H1 (cell line): Measurements from ENCODE around the gene AIMP1. TPM values are rescaled to one million over a fixed set of nuclear protein-coding genes. Genes with fewer than 3 reads are reported as not detected.

Experiments
- CTCF ChIA-PET: fragments of 300-600 bp; sonication (Branson Sonifier 250); formaldehyde crosslinking; loops from one replicate; lab custom pipeline; 2021; ENCODE audit not compliant: partially characterized antibody; lab: Charles Lee
- POLR2A ChIA-PET: fragments of 300-600 bp; sonication (Branson Sonifier 250); formaldehyde crosslinking; loops from one replicate; lab custom pipeline; 2021; ENCODE audit warnings: inconsistent platforms; ENCODE audit not compliant: partially characterized antibody; lab: Charles Lee
- DNase-seq, 2 experiments: peaks; one replicate each; pipeline versions ENCODE4 v3.0.0 to v3.0.0-alpha.2; 2010 to 2022; ENCODE audit warnings: low spot score in 2 of 2, low read depth in 1 of 2, mixed read lengths in 1 of 2
- FAIRE-seq: peaks from 2 replicates; lab custom pipeline; 2011; peaks lifted over from hg19 to GRCh38; lab: Jason Lieb, UNC
- H2AFZ ChIP-seq: 2 replicates; pipeline ENCODE4 v1.8.1; 2012; ENCODE audit warnings: low read length, inconsistent platforms
- H2AK5ac ChIP-seq: 2 replicates; pipeline ENCODE4 v1.6.1; 2013; ENCODE audit warnings: low read depth, low read length
- H2BK120ac ChIP-seq: replicated peaks from 2 replicates; pipeline ENCODE3; 2013; ENCODE audit warnings: low read depth, low read length, inconsistent platforms
- H2BK12ac ChIP-seq: 2 replicates; pipeline ENCODE4 v1.6.1; 2013; ENCODE audit warnings: low read depth, low read length
- H2BK15ac ChIP-seq: 2 replicates; pipeline ENCODE4 v1.6.1; 2013; ENCODE audit warnings: low read length
- H2BK20ac ChIP-seq: 2 replicates; pipeline ENCODE4 v1.6.1; 2013; ENCODE audit warnings: low read length
- H2BK5ac ChIP-seq: 2 replicates; pipeline ENCODE4 v1.6.1; 2013; ENCODE audit warnings: low read depth, low read length
- H3K14ac ChIP-seq: 2 replicates; pipeline ENCODE4 v1.6.1; 2013; ENCODE audit warnings: inconsistent platforms; ENCODE audit not compliant: insufficient read length
- H3K18ac ChIP-seq: 2 replicates; pipeline ENCODE4 v1.6.1; 2013; ENCODE audit warnings: low read length; ENCODE audit errors: extremely low read depth
- H3K23ac ChIP-seq: 2 replicates; pipeline ENCODE4 v1.6.1; 2013; ENCODE audit warnings: inconsistent platforms; ENCODE audit not compliant: insufficient read length
- H3K23me2 ChIP-seq: 2 replicates; pipeline ENCODE4 v1.6.1; 2013; ENCODE audit warnings: low read depth, low read length
- H3K27ac ChIP-seq: 2 replicates; pipeline ENCODE4 v1.6.1; 2011; ENCODE audit warnings: low read depth, low read length, inconsistent platforms
- H3K27me3 ChIP-seq, 4 experiments: replicated peaks in 1 of 4; 1 replicate in 1 of 4; 2 replicates in 3 of 4; pipeline versions ENCODE4 v1.6.1 to v1.8.1; 2011 to 2013; ENCODE audit warnings: low read length in 3 of 4, mild to moderate bottlenecking in 3 of 4, inconsistent platforms in 2 of 4, mixed read lengths in 2 of 4, moderate library complexity in 1 of 4; ENCODE audit not compliant: control insufficient read depth in 3 of 4, insufficient read depth in 3 of 4; ENCODE audit errors: extremely low read depth in 1 of 4
- H3K36me3 ChIP-seq, 4 experiments: 2 replicates each; pipeline versions ENCODE4 v1.6.1 to v1.8.1; 2011 to 2013; ENCODE audit warnings: mild to moderate bottlenecking in 4 of 4, low read length in 3 of 4, moderate library complexity in 2 of 4, control low read depth in 1 of 4, inconsistent platforms in 1 of 4; ENCODE audit not compliant: insufficient read depth in 4 of 4, control insufficient read depth in 2 of 4
- H3K4ac ChIP-seq: replicated peaks from 2 replicates; pipeline ENCODE3; 2013; ENCODE audit warnings: low read length, low read depth, mixed read lengths, inconsistent platforms; ENCODE audit not compliant: insufficient read length
- H3K4me1 ChIP-seq, 4 experiments: replicated peaks in 1 of 4; 1 replicate in 1 of 4; 2 replicates in 3 of 4; pipeline versions ENCODE4 v1.6.1 to v1.8.1; 2011 to 2013; ENCODE audit warnings: low read length in 3 of 4, inconsistent platforms in 2 of 4, mixed read lengths in 1 of 4; ENCODE audit not compliant: insufficient read depth in 4 of 4, control insufficient read depth in 3 of 4
- H3K4me2 ChIP-seq, 2 experiments: 2 replicates each; pipeline versions ENCODE4 v1.6.1 to v1.8.1; 2011 to 2013; ENCODE audit warnings: low read depth in 2 of 2, low read length in 2 of 2, control low read depth in 1 of 2, inconsistent platforms in 1 of 2, mild to moderate bottlenecking in 1 of 2; ENCODE audit not compliant: insufficient read depth in 1 of 2
- H3K4me3 ChIP-seq, 4 experiments: fragments of 200-600, 300-600 bp in 1 of 4; sonication (generic), shearing (Covaris generic), sonication (Bioruptor Twin) in 1 of 4; 2 replicates each; pipeline versions ENCODE4 v1.5.1 to v1.8.1; 2011 to 2016; ENCODE audit warnings: low read length in 4 of 4, low read depth in 3 of 4, control low read depth in 2 of 4, inconsistent platforms in 2 of 4, mild to moderate bottlenecking in 2 of 4, mixed read lengths in 1 of 4, moderate library complexity in 1 of 4; ENCODE audit not compliant: insufficient read depth in 2 of 4; ENCODE audit errors: extremely low read depth in 1 of 4
- H3K56ac ChIP-seq: replicated peaks from 2 replicates; pipeline ENCODE3; 2013; ENCODE audit warnings: low read depth, mild to moderate bottlenecking, mixed read lengths, low read length, inconsistent platforms; ENCODE audit not compliant: insufficient read length
- H3K79me1 ChIP-seq: 2 replicates; pipeline ENCODE4 v1.6.1; 2013; ENCODE audit warnings: low read depth, low read length, control low read depth
- H3K79me2 ChIP-seq, 2 experiments: 2 replicates each; pipeline versions ENCODE4 v1.6.1 to v1.8.1; 2012 to 2013; ENCODE audit warnings: low read length in 2 of 2, mild to moderate bottlenecking in 2 of 2, inconsistent platforms in 1 of 2; ENCODE audit not compliant: insufficient read depth in 2 of 2, control insufficient read depth in 1 of 2
- H3K9ac ChIP-seq, 4 experiments: replicated peaks in 1 of 4; 1 replicate in 1 of 4; 2 replicates in 3 of 4; pipeline versions ENCODE4 v1.6.1 to v1.8.1; 2011 to 2013; ENCODE audit warnings: low read depth in 3 of 4, low read length in 3 of 4, control low read depth in 2 of 4, mild to moderate bottlenecking in 2 of 4, moderate library complexity in 2 of 4, inconsistent platforms in 1 of 4; ENCODE audit errors: extremely low read depth in 1 of 4
- H3K9me3 ChIP-seq, 2 experiments: 2 replicates each; pipeline versions ENCODE4 v1.6.1 to v1.8.1; 2012 to 2013; ENCODE audit warnings: mild to moderate bottlenecking in 2 of 2, moderate library complexity in 2 of 2, control low read depth in 1 of 2, inconsistent platforms in 1 of 2, low read depth in 1 of 2, low read length in 1 of 2, mixed read lengths in 1 of 2; ENCODE audit not compliant: insufficient read depth in 2 of 2
- H4K20me1 ChIP-seq, 2 experiments: replicated peaks in 1 of 2; 2 replicates each; pipeline versions ENCODE3 to v1.8.1; 2011 to 2013; ENCODE audit warnings: inconsistent platforms in 2 of 2, low read length in 2 of 2, mild to moderate bottlenecking in 1 of 2; ENCODE audit not compliant: insufficient read depth in 2 of 2, control insufficient read depth in 1 of 2
- H4K5ac ChIP-seq: 2 replicates; pipeline ENCODE4 v1.6.1; 2013; ENCODE audit warnings: low read length, low read depth, mixed read lengths, inconsistent platforms; ENCODE audit not compliant: insufficient read length
- H4K8ac ChIP-seq: 2 replicates; pipeline ENCODE4 v1.8.0; 2013; ENCODE audit warnings: mild to moderate bottlenecking, moderate library complexity, low read length, inconsistent platforms; ENCODE audit not compliant: insufficient read depth; ENCODE audit errors: extremely low read depth
- H4K91ac ChIP-seq: replicated peaks from 2 replicates; pipeline ENCODE3; 2013; ENCODE audit warnings: low read length, mixed read lengths, inconsistent platforms; ENCODE audit not compliant: insufficient read length
- BRCA1 ChIP-seq: IDR thresholded peaks from 2 replicates; pipeline ENCODE4 v1.6.1; 2012; ENCODE audit warnings: low read depth, low read length, improper control_type of control experiment
- CREB1 ChIP-seq: IDR thresholded peaks from 2 replicates; pipeline ENCODE4 v1.6.1; 2012; ENCODE audit warnings: inconsistent platforms
- EZH2 ChIP-seq: fragments of 200-600 bp; sonication (generic); IDR thresholded peaks from 2 replicates; pipeline ENCODE4 v1.7.1; 2012; ENCODE audit warnings: low read depth, mild to moderate bottlenecking, moderate library complexity, low read length, inconsistent platforms; ENCODE audit not compliant: severe bottlenecking
- NRF1 ChIP-seq: IDR thresholded peaks from 2 replicates; pipeline ENCODE4 v1.6.1; 2011; ENCODE audit warnings: mild to moderate bottlenecking, low read depth, low read length, improper control_type of control experiment
- POU5F1 ChIP-seq: IDR thresholded peaks from 2 replicates; pipeline ENCODE4 v1.6.1; 2011; ENCODE audit warnings: low read depth, mild to moderate bottlenecking, low read length, moderate library complexity
- SP1 ChIP-seq: IDR thresholded peaks from 2 replicates; pipeline ENCODE4 v1.6.1; 2011; ENCODE audit warnings: low read depth, low read length
- WGBS, 2 experiments: shearing (Covaris generic) in 1 of 2; methylation state at CpG; one replicate each; pipeline versions ENCODE4 v1.1.6 to v1.1.7; 2013 to 2015; ENCODE audit warnings: low lambda C conversion rate in 2 of 2, mixed read lengths in 2 of 2, inconsistent platforms in 1 of 2, low coverage in 1 of 2, missing lambda C conversion rate in 1 of 2; ENCODE audit not compliant: insufficient replicate concordance in 2 of 2, insufficient coverage in 1 of 2, insufficient read length in 1 of 2; ENCODE audit errors: extremely low coverage in 1 of 2, missing lambda C conversion rate in 1 of 2; 5-methylcytosine and 5-hydroxymethylcytosine counted together
- polyA plus RNA-seq, 7 experiments: library from polyadenylated mRNA; depleted of rRNA in 3 of 7; stranded (reverse) in 5 of 7; unstranded in 2 of 7; fragments of >200 nt in 5 of 7; fragments of 200-250 nt in 2 of 7; gene quantifications; 1 replicate in 5 of 7; 2 replicates in 1 of 7; 4 replicates in 1 of 7; pipeline versions ENCODE4 v1.2.1 to v1.2.3, GENCODE V29; 2011 to 2013; ENCODE audit warnings: missing spikeins in 2 of 7, mixed read lengths in 2 of 7
- total RNA-seq: library from RNA; stranded (reverse); fragmentation: NEBNext Ultra II Directional; extraction: Animal tissue kit (Norgen Biotek cat#: 25700); gene quantifications from 2 replicates; pipeline ENCODE4 v1.2.1, GENCODE V29; 2021

AIMP1 gene
- total and polyA plus RNA-seq, 2 of the 8 experiments (the other 6 are each of a cell fraction or from before 2014, with no cell fraction given) = 7.9 to 54.6 TPM

DNA sequence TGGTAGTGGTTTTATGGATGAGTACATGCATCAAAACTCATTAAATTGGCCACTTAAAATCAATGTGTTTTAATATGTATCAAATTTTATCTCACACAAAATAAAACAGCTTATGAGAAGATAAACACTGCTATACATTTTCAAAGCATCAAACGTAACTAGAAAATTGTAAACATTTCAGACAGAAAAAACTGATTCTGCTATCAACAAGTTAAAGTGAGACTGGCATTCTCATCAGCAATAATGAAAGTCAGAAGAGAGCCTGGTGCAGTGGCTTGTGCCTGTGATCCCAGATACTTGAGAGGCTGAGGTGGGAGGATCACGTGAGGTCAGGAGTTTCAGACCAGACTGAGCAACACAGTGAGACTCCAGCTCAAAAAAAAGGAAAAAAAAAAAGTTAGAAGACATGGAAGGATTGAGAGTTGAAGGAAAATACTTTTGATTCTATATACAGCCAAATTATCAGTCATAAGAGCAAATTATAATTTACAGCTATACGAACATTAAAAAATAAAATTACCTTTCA lies 3.3 kb upstream of the AIMP1 start:
- Histone ChIP-seq H3K79me2 (peaks cover 5 to 60% of the 10 kb centered on the region in 2 experiments; a peak in 3 of 4 replicates), H3K23ac (no peak overlapping the region)

More for the DNA sequence above, 3.3 kb upstream of the AIMP1 start:
- no peak overlapping the region for H3K56ac ChIP-seq
- H3K27ac ChIP-seq = no peak overlapping the region
- no peak overlapping the region for H2BK120ac ChIP-seq
- DNase-seq = no peak
- no peaks in the 10 kb centered on the region for H3K27me3 ChIP-seq
- no peak for TF ChIP-seq CREB1
- no peak for TF ChIP-seq NRF1
- TF ChIP-seq SP1 = no peak
- no peak for TF ChIP-seq BRCA1
- TF ChIP-seq POU5F1 = no peak
- no peak for TF ChIP-seq EZH2
- TF ChIP-seq, all 59 proteins: peak for 0
- Histone ChIP-seq H3K9ac (no peak overlapping the region), H2BK15ac (no peak overlapping the region), H3K18ac (no peak overlapping the region), H3K14ac (no peak overlapping the region), H4K5ac (no peak overlapping the region), H4K20me1 (no peaks in the 10 kb centered on the region), H3K4ac (no peak overlapping the region), H3K4me1 (no peaks in the 10 kb centered on the region), H3K4me2 (no peak overlapping the region), H3K79me1 (peaks cover 2% of the 10 kb centered on the region; the same call in 1 of the 2 replicates), H3K4me3 (no peak overlapping the region), H4K8ac (no peak overlapping the region), H3K9me3 (no peaks in the 10 kb centered on the region), H3K23me2 (peaks cover 10% of the 10 kb centered on the region; the same call in 1 of the 2 replicates), H2BK5ac (no peak overlapping the region), H3K36me3 (0 out of 8 replicates have a peak, but pooled peaks cover 0 to 5% (median 0%) of the 10 kb centered on the region in 4 experiments), H2AFZ (no peak overlapping the region), H2BK20ac (no peak overlapping the region), H2AK5ac (no peak overlapping the region), H4K91ac (no peak overlapping the region), H2BK12ac (no peak overlapping the region)
- ChIA-PET CTCF (no interaction called here), POLR2A (no interaction called here)
- 82% methylated on average over 3 of the region's 3 CpGs; no CpG with 5 or more reads in 1 of the 2 experiments for whole genome bisulfite sequencing, 2 experiments
- FAIRE-seq = no peak
